Smooth muscle cell (in vitro differentiated cells): Measurements from ENCODE around the gene AKR7A3. TPM values are rescaled to one million over a fixed set of nuclear protein-coding genes. Genes with fewer than 3 reads are reported as not detected.

ENCODE experiments used
- DNase-seq: peaks from one replicate; lab custom pipeline; 2025; ENCODE audit not compliant: unreplicated experiment; lab: John Stamatoyannopoulos, UW
- H2AFZ ChIP-seq: fragments of 200-600 bp; sonication (generic); 2 replicates; pipeline ENCODE4 v1.6.0; 2016; ENCODE audit warnings: antibody characterized with exemption, low read depth, mild to moderate bottlenecking
- H3F3A ChIP-seq: fragments of 200-600 bp; sonication (generic); 2 replicates; pipeline ENCODE4 v1.6.0; 2017; ENCODE audit warnings: antibody characterized with exemption, low read depth
- H3K27ac ChIP-seq: fragments of 200-600 bp; sonication (generic); 2 replicates; pipeline ENCODE4 v1.5.1; 2016; ENCODE audit warnings: low read depth, mild to moderate bottlenecking
- H3K27me3 ChIP-seq: fragments of 200-600 bp; sonication (generic); 2 replicates; pipeline ENCODE4 v1.6.1; 2016; ENCODE audit warnings: low read depth, mild to moderate bottlenecking
- H3K36me3 ChIP-seq: fragments of 200-600 bp; sonication (generic); 2 replicates; pipeline ENCODE4 v1.5.1; 2016; ENCODE audit warnings: low read depth
- H3K4me1 ChIP-seq: fragments of 200-600 bp; sonication (generic); 2 replicates; pipeline ENCODE4 v1.5.1; 2016; ENCODE audit warnings: low read depth
- H3K4me2 ChIP-seq: fragments of 200-600 bp; sonication (generic); 2 replicates; pipeline ENCODE4 v1.6.0; 2016; ENCODE audit warnings: mild to moderate bottlenecking
- H3K4me3 ChIP-seq: fragments of 200-600 bp; sonication (generic); 2 replicates; pipeline ENCODE4 v1.5.1; 2016; ENCODE audit warnings: mild to moderate bottlenecking
- H3K79me2 ChIP-seq: fragments of 200-600 bp; sonication (generic); 2 replicates; pipeline ENCODE4 v1.6.0; 2016; ENCODE audit warnings: low read depth, mild to moderate bottlenecking
- H3K9ac ChIP-seq: fragments of 200-600 bp; sonication (generic); 2 replicates; pipeline ENCODE4 v1.6.0; 2016; ENCODE audit warnings: low read depth
- H3K9me3 ChIP-seq: fragments of 200-600 bp; sonication (generic); replicated peaks from 2 replicates; pipeline ENCODE4 v1.5.1; 2016; ENCODE audit warnings: low read depth
- H4K20me1 ChIP-seq: fragments of 200-600 bp; sonication (generic); 2 replicates; pipeline ENCODE4 v1.6.0; 2016; ENCODE audit warnings: low read depth
- WGBS: methylation state at CpG from one replicate; pipeline ENCODE4 v1.1.7; 2016; ENCODE audit warnings: low lambda C conversion rate; 5-methylcytosine and 5-hydroxymethylcytosine counted together
- polyA plus RNA-seq: library from polyadenylated mRNA; unstranded; fragments of >200 nt; fragmentation: Nextera tagmentation; extraction: Ambion mirVana; gene quantifications from 2 replicates; pipeline ENCODE4 v1.2.1, GENCODE V29; 2016
- total RNA-seq: library from RNA; depleted of rRNA; stranded (reverse); fragments of >200 nt; gene quantifications from 2 replicates; pipeline ENCODE4 v1.2.3, GENCODE V29; 2014
- TF ChIP-seq, protein P1 (sequence below): fragments of 200-600 bp; sonication (generic); IDR thresholded peaks from 2 replicates; pipeline ENCODE4 v1.5.1; 2017; ENCODE audit warnings: borderline replicate concordance, mild to moderate bottlenecking, antibody characterized with exemption; ENCODE audit not compliant: insufficient read depth, poor library complexity, severe bottlenecking

The AKR7A3 gene
- total and polyA plus RNA-seq, 2 experiments from 2014 or later, result 0.62 to 0.85 TPM

DNA sequence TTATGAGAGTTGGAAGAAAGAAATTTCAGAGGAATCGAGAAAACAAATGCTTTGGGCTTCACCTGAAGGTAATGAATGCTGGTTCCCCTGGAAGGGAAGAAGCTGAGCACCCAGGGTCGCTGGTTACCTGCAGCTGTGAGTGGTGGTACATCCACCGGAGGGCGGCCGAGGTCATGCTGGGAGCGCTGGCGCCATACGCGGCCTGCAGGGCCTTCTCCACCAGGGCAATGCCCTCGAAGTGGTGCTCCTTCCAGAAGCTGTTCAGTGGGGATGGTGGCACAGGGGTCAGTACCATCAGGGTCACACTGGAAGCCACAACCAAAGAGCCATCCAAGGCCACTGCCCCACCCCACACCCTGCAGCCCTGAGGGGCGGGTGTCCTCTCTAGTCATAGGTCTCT, 20.1 kb downstream of the AKR7A3 start:
- DNase-seq, result no peak
- H3K4me3 ChIP-seq, result no peak overlapping the region
- no peaks in the 10 kb centered on the region for H3F3A ChIP-seq
- H4K20me1 ChIP-seq, result no peaks in the 10 kb centered on the region
- H3K9ac ChIP-seq, result no peak overlapping the region
- no peaks in the 10 kb centered on the region for H3K36me3 ChIP-seq
- 84% methylated on average over 11 of the region's 11 CpGs for WGBS
- H3K27me3 ChIP-seq, result no peaks in the 10 kb centered on the region
- no peak overlapping the region for H2AFZ ChIP-seq
- no peak overlapping the region for H3K4me2 ChIP-seq
- H3K79me2 ChIP-seq, result no peaks in the 10 kb centered on the region
- no peaks in the 10 kb centered on the region for H3K4me1 ChIP-seq
- TF ChIP-seq, protein P1, sequence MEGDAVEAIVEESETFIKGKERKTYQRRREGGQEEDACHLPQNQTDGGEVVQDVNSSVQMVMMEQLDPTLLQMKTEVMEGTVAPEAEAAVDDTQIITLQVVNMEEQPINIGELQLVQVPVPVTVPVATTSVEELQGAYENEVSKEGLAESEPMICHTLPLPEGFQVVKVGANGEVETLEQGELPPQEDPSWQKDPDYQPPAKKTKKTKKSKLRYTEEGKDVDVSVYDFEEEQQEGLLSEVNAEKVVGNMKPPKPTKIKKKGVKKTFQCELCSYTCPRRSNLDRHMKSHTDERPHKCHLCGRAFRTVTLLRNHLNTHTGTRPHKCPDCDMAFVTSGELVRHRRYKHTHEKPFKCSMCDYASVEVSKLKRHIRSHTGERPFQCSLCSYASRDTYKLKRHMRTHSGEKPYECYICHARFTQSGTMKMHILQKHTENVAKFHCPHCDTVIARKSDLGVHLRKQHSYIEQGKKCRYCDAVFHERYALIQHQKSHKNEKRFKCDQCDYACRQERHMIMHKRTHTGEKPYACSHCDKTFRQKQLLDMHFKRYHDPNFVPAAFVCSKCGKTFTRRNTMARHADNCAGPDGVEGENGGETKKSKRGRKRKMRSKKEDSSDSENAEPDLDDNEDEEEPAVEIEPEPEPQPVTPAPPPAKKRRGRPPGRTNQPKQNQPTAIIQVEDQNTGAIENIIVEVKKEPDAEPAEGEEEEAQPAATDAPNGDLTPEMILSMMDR, result no peak
- H3K9me3 ChIP-seq, result no peaks in the 10 kb centered on the region
- H3K27ac ChIP-seq, result no peak overlapping the region

GRCh38 chr1:19262744-19263143, 25.8 kb downstream of the AKR7A3 start:
- H3F3A ChIP-seq, result no peaks in the 10 kb centered on the region
- WGBS, result 93% methylated on average over 5 of the region's 5 CpGs

GRCh38 chr1:19262047-19262446, 26.5 kb downstream of the AKR7A3 start:
- TF ChIP-seq, protein P1, result no peak
- no peak overlapping the region for H3K4me2 ChIP-seq
- 89% methylated on average over 5 of the region's 5 CpGs for WGBS

More at GRCh38 chr1:19262744-19263143, 25.8 kb downstream of the AKR7A3 start:
- Histone ChIP-seq H4K20me1 (no peaks in the 10 kb centered on the region), H3K9ac (no peak overlapping the region), H3K4me3 (no peak overlapping the region), H3K4me2 (no peak overlapping the region), H3K4me1 (no peaks in the 10 kb centered on the region), H3K9me3 (no peaks in the 10 kb centered on the region), H3K27me3 (no peaks in the 10 kb centered on the region), H3K27ac (no peak overlapping the region), H3K36me3 (no peaks in the 10 kb centered on the region), H3K79me2 (no peaks in the 10 kb centered on the region), H2AFZ (no peak overlapping the region)
- TF ChIP-seq, protein P1, result no peak
- DNase-seq, result no peak

More at GRCh38 chr1:19262047-19262446, 26.5 kb downstream of the AKR7A3 start:
- no peaks in the 10 kb centered on the region for H3K79me2 ChIP-seq
- no peak overlapping the region for H3K9ac ChIP-seq
- H2AFZ ChIP-seq, result no peak overlapping the region
- H3K36me3 ChIP-seq, result no peaks in the 10 kb centered on the region
- no peak overlapping the region for H3K27ac ChIP-seq
- DNase-seq, result no peak
- H3K4me3 ChIP-seq, result no peak overlapping the region
- no peaks in the 10 kb centered on the region for H3K4me1 ChIP-seq
- H4K20me1 ChIP-seq, result no peaks in the 10 kb centered on the region
- H3F3A ChIP-seq, result no peaks in the 10 kb centered on the region
- H3K9me3 ChIP-seq, result no peaks in the 10 kb centered on the region
- no peaks in the 10 kb centered on the region for H3K27me3 ChIP-seq
